Femur (tissue), 1 donor: ENCODE results near the gene C2.

Experiments used
- DNase-seq: peaks from one replicate; pipeline ENCODE4 v3.0.0-alpha.2; 2017

The C2 gene

GRCh38 chr6:31927242-31927862 lies at the start of gene C2:
Gene C2, plus strand, starts transcription at chr6:31927717. Its CDS starts 36 bp downstream, at chr6:31927753.
- no peak for DNase-seq

- DNase-seq, result no peak
These were observed 49.3 kb upstream of the C2 start for GRCh38 chr6:31878222-31878621.

- DNase-seq, result no peak
These were observed 48.8 kb upstream of the C2 start, which contains the start of gene SLC44A4 for GRCh38 chr6:31878726-31879125. Gene SLC44A4, minus strand, starts transcription at chr6:31878997. Its CDS starts 17 bp downstream, at chr6:31878980.

- no peak for DNase-seq
These were observed 48.4 kb upstream of the C2 start for GRCh38 chr6:31879143-31879542.

GRCh38 chr6:31879901-31880300 lies 47.6 kb upstream of the C2 start:
- no peak for DNase-seq

GRCh38 chr6:31880616-31881015 lies 46.9 kb upstream of the C2 start:
- DNase-seq, result no peak

GRCh38 chr6:31881136-31881859 lies 46.2 kb upstream of the C2 start:
- no peak for DNase-seq

- DNase-seq, result no peak
These were observed 45.2 kb upstream of the C2 start for GRCh38 chr6:31882344-31882743.

- DNase-seq, result no peak
These were observed 43.8 kb upstream of the C2 start for GRCh38 chr6:31883676-31884075.

- no peak for DNase-seq
These were observed 42.9 kb upstream of the C2 start for GRCh38 chr6:31884528-31885035.

- no peak for DNase-seq
These were observed 41.0 kb upstream of the C2 start for GRCh38 chr6:31886541-31886991.

- DNase-seq, result no peak
These were observed 40.1 kb upstream of the C2 start for GRCh38 chr6:31887173-31888007.

GRCh38 chr6:31888276-31889258 lies 39.0 kb upstream of the C2 start:
- DNase-seq, result no peak

- DNase-seq, result no peak
These were observed 38.1 kb upstream of the C2 start for GRCh38 chr6:31889331-31889972.

GRCh38 chr6:31892821-31893220 lies 34.7 kb upstream of the C2 start:
- no peak for DNase-seq

GRCh38 chr6:31896493-31896855 lies 31.0 kb upstream of the C2 start:
- DNase-seq, result no peak

- no peak for DNase-seq
These were observed 30.5 kb upstream of the C2 start for GRCh38 chr6:31896856-31897611.

GRCh38 chr6:31897612-31898382 lies 29.7 kb upstream of the C2 start, which contains the start of gene EHMT2:
Gene EHMT2, minus strand, starts transcription at chr6:31897698. Its CDS starts 21 bp downstream, at chr6:31897677.
- DNase-seq, result peak; percentile 91

GRCh38 chr6:31898383-31899011 lies 29.0 kb upstream of the C2 start:
- DNase-seq, result no peak
